GM18870 (cell line): Measurements from ENCODE around the gene CEP95.

ENCODE experiments used
- ATAC-seq: cut with Tn5 transposase; IDR thresholded peaks from one replicate; pipeline ENCODE4 v1.9.1; 2021; ENCODE audit warnings: moderate library complexity; ENCODE audit not compliant: unreplicated experiment

CEP95 gene

DNA sequence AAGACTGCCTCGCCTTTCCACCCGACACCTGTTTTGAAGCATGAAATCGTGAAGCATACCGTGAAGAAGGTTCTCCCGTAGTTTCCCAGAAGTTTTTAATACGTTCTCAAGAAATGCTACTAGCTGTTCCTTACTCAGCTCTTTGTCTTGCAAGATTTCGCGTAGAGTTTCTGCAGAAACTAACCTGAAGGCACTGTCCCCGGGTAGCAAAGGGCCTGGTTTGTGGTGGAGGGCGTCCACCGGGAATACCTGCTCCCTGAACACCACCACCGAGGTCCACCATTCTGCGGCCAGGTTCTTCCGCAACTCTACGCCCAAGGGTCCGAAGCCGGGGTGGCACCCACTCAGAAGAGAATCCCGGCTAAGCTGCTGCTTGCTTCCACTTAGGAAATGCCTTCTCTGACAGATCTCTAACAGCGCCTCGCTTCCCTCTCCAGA, 10.4 kb upstream of the CEP95 start:
- ATAC-seq: no peak

DNA sequence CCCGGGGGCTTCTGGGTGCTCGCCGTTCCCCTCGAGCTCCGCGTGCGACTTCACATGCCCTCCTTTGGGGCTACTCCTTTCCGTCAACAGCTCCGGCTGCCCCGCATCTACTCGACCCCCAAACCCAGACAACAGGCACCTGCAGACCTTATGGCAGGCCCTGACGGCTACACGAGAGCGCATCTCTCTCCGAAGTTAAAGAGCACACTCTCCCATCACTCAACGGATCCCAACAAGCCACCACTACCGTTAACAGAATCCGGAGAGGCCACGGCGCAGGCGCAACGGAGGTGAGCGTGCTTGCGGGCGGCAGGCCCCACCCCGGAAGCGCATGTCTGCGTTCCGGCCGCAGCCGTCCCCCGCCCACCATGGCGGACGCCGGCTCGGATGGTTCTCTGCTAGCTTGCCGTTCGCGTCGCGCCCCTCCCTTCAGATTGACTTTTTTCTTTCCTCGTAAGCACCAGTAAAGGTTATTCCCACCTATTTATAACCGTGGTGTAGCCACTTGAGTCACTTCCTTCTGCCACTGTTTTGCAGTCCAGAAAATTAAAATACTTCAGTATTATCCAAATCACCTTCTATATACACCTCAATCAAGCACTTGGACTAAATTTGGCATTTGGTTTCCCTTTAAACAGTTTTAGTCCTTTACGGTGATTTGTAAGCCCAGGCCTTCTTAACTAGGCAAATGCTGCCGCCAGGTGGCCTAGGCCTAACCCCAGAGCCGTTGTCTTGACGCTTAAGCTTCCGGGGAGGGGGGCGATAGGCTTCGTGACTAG, 9.8 kb upstream of the CEP95 start, which contains the start of gene POLG2:
Gene POLG2 (minus strand): TSS at position 269 of the 779 bp plus-strand sequence. CDS start 86 bp downstream, at position 183.
- ATAC-seq: peak; percentile 60

DNA sequence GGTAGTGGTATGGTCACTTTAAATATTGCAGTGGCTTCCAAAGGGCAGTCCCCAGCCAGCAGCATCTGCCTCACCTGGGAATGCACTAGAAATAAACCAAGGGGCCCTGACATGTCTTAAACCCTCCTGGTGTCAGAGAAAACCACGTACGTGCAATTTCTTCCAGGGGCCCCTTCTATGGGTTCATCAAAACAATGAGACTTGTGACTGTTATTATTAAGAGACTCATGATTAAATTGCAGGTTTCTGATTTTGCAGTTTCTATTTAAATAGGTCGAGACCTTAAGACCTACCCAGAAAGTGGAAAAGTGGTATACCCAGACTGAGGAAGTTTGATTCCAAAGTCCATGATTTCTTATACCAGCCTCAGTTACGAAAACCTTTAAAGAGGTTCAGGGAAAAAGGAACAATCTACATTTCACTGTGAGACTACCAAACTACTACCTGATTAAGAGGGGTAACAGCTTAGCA, 9.2 kb upstream of the CEP95 start:
- ATAC-seq: no peak

DNA sequence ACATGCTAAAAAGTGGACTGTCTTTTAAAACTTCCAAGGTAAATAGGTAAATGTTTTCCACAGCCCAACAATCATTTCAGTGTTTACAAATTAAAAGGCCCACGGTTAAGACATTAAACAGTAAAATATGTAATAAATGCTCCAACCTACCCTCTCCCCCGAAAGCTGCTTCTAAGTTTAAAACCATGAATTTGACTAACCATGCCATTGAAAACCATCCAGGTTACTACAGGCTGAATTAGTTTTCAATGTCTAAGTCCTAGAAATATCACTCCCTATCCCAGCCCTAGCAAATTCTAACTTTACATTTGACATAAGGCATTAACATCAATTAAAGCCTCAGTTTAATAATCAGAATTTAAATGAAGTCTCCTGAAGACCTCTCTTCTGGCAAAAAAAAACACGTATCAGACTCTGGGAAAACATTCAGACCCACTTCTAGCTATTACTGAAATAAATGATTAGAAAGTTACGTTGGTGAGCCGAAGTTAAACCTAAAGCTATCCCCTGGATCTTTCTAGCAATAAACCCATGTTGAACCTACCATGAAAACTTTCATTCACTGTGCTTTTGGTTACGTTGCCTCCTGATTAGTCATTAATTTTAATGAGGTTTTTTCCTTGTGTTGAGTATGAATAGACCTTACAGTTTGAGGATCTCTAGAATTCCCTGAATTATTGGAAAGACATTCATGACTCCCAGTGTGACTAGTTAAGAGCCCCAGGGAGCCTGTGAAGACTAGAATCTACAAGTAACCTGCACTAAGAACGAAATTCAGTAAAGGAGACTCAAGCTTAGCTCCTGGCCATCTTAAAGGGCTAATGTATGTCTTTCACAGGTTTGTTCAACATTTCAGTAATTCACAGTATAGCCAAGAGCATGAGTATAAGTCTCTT, 8.2 kb upstream of the CEP95 start:
- ATAC-seq: no peak

DNA sequence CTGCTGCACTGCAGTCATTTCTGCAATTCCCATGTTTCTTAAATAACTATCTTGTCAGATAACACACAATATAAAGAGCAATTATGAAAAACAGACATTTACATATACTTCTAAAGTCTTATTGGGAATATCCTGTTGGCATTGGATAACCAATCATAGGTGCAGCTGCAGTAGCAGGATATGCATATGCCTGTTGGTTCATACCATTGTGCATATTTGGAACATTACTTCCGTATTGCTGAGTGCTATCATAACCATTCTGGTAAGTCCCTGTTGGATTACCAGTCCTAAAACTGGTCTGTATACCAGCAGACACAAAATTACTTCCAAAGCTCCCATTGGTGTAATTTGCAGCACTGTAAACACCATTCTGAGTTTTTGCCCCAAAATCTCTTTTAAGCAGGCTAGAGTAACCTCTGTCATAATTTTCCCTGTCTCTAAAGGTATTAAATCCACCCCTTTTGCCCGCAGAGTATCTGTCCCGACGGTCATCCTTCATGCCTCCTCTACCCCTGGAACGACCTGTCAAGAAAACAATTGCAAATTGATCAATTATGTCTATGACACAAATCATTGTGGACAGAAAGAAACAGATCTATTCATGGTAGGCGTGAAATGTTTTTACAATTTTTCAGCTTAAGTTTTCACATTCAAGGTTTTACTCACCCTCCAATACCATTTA, 6.8 kb upstream of the CEP95 start:
- ATAC-seq: no peak

DNA sequence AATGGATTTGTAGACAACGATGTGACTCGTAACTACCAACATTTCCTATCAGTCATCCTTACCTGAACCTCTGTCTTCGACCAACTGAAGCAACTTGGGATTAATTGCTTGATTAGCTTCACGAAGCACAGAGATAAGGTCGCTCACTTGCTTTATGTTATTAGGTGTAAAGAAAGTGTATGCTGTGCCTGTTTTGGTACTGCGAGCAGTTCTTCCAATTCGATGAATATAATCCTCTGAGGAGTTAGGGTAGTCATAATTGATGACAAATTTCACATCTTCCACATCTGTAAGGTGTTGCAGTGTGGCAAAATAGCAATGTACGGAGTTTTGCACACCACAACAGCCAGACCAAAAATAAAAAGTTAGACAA, 6.3 kb upstream of the CEP95 start:
- ATAC-seq: no peak

DNA sequence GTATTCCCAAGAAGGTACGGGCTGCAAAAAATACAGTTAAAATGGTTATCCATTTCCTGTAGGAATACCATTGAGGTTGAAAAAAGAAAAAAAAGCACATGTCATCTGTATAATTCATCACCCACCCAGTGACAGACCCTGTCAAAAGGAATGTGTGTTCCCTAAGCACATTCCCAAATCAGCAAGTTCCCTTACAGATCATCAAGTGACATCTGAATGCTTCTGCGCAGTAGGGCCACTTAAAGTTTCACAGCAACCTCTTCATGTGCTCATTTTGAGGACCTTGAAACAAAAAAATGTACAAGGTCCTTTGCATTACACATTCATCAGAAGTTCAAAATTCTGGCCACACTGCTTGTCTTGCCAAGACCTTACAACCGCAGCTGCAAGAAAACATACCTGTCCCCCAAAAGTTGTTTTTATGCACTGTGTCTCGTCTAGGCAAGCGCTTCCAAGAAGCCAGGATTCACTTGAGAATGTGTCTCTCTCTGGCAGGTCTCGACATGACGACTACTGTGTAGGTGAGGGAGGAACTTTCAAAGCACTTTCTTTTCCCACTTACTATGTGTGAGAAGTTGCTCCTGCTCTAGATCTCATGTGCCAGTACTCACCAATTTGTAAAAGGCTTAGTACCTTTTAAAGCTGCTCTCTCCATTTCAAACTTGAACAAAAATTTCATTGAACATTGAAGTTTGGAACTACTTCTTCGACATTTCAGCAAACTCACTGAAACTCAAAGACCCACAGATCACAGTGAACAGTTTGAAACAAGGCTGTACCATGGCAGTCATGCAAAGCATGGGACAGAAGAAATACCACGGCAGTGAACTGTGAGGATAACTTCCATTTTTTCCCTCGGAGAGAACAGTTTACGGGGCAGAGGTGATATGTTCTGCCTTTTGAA, 5.7 kb upstream of the CEP95 start:
- ATAC-seq: no peak

DNA sequence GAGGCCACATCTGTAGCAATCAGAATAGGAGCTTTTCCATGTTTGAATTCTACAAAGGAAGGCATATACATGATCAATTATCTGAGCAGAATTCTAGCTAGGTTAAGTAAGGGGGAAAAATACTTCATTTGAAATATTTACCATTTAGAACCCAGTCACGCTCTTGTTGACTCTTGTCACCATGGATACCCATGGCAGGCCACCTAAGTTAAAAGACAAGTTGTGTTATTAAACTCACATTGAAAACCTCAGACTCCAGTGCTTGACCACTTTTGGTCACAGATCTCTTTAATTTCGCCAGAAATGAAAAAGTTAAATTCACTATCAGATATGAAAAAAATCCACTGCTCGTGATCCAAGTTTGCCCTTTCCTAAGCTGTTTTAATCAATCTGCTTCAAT, 4.8 kb upstream of the CEP95 start:
- no peak for ATAC-seq

DNA sequence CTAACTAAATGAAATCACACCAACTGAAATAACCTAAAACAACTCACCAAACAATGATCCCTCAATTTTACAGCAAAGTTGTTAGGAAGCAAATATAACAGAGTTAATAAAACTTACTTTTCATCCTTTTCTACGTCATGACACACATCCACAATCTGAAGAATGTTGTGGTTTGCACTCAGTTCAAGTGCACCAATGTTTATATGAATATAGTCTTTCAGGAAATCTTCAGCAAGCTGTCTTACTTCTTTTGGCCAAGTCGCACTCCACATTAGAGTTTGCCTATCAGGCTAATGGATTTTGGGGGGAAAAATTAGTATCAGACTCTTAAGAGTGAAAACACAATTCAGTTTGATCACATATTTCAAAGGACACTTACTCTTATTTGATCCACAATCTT, 4.0 kb upstream of the CEP95 start:
- ATAC-seq: no peak

DNA sequence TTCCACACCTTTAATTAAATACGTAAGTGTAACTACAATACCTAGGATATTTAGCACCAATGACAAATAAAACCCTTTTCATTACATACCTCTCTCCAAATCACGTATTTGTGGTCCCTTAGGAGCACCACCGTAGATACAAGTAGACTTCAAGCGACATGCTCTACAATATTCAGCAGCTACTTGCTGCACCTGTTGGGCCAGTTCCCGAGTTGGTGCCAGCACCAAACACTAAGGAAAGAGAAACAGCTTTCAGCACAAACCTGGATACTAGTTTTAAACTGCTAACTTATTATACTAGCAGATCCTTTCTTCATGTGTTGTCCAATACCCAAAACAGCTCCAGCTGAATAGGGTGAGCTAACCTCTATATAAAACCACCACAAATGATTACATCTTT, 3.4 kb upstream of the CEP95 start:
- no peak for ATAC-seq

DNA sequence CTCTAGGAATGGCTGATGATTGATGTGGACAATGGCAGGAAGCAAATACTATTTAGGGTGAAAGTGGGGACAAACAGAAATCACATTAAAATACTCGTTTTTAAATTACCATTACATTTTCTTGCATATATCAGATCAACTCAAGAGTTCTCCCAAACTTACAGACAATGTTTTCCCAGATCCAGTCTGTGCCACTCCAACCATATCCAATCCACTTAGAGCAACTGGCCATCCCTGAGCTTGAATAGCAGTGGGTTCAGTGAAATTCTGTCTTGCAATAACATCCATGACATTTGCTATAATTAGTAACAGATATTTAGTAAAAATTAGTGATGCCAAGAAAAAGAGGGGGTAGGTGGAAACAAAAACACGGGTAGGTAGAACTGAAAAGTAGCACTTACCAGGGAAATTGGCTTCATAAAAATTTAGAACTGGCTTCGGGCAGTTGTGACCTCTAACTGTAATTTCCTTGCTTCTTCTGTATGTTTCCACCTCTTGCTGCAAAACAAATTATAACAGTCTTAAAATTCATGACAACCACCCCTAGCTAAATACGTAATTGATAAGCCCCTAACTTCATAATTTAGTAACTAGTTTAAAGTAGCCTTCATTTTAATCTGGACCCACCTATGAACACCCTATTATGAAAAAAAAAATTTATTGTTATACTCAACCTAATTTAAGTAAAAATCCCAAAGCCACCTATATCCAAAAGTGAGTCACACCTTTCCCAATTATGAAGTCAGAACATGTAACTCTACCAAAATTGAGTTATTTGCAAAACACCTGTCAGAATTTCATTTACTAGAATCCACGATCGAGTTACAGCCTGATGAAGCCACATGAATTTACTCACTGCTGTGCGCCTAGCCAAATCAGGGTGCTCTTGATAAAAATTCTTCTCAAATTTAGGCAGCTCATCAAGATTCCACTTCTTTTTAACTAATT, 2.7 kb upstream of the CEP95 start:
- no peak for ATAC-seq

DNA sequence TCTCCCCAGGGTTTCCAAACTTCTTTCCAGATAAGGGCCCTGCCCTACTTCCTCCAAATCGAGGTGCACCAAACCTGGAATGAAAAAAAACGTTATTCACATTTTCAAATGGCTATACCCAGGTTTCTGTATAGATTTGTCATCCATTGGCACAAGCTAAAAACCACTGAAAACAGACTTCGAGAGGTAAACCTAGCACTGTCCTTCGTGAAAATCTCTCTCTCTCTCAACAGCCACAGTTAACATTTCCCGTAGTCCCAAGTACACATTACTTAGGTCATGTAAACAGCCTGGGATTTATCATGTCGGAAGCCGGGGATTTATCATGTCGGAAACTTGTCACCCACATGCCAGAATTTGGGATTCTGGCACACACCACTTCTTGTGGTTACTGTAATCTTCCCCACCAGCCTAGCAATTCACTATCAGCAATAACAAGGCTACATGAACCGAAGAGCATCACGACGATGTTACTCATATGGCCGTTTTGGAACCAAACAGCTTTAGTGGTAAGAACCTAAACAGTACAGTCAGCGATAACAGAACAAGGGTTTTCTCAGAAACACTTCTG, 1.9 kb upstream of the CEP95 start:
- no peak for ATAC-seq

DNA sequence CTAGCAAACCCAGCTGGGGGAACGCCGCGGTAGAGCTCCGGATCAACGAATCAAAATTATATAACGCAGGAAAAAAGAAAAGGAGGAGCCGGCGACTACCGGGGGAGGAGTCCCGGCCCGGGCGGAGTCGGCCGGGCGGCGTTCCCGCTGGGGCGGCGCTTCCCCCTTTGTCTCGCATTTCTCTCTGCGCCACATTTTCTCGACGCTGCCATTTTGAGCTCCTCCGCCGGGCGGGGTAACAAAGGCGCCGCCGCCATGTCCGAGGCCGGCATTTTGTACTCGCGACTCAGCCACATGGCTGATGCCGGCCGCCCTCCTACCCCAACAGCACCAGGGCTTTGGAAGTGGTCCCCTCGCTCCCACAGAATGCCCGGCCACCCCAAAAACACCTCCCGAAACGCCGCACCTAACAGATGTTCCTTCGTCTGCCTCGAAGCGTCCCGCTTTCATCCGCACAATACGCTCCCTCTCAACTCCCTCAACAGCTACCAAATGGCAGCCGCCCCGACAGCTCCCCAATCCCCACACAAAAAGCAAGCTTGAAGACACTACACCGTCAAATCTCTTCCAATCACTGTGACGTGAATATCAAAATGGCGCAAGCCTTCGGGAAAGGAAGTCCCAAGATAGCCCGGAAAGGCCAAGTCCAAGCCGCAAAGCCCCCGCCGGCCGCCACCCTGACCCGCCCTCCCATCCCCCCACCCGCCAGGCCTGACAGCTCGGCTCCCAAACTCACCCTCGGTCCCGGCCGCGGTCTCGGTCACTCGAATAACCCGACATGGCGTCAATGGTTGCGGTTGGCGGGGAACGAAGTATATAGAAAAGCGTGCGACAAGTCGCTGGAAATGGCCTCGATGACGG, 1.2 kb upstream of the CEP95 start:
- ATAC-seq: no peak

DNA sequence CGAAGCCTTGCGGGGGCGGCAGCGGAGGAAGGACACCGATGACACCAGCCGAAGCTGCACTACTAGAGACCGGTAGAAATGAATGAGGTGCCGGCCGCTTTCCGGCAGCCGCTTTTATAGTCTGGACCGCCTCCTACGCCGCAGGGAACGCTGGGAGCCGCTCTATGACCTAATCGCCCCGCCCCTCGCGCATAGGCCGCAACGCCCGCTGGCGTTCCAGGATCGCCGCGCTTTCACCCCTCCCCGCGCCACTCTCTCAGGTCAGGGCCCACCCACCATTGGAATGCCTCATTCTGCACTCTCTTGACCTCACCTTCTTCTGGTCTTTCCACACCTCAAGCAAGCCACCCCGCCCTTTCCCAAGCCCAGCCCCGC, 589 bp upstream of the CEP95 start, which contains the start of gene DDX5:
Gene DDX5 (minus strand): TSS at position 89 of the 375 bp plus-strand sequence. CDS start 170 bp downstream, outside the sequence.
- no peak for ATAC-seq

DNA sequence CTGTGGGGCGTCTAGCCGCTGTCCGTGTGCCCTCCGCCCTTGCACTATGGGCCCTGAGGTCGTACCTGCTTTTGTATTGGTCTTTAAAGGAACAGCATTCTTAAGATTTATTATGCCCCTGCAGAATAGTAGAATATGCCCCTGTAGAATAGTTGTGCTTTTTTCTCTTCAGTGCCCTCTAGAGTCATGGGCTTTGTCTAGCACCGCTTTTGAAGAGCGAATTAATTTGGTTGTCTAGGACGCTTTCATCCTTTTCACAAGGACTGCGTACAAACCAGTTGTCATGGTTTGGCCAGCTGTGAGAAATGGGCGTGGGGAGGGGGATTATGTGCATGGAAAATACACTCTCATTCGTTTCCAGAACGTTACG, 621 bp downstream of the CEP95 start:
- peak; percentile 4 for ATAC-seq

DNA sequence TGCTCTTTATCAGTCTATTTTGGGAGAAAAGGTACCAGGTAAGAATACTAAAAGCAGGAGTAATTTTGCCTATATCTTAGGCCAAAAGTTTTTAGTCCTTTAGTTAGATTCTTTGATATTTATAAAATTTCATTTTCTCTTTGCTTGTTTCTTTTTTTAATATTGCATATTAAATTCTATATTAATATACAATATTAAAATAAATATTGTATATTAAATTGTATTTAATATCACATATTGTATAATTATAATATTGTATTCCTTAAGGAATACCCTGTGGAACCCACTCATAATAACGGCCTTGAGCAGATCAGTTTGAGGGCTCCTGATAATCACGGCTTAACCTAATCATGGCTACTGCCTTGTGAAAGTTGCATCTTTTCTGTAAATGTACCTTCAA, 1.9 kb downstream of the CEP95 start:
- ATAC-seq: no peak

DNA sequence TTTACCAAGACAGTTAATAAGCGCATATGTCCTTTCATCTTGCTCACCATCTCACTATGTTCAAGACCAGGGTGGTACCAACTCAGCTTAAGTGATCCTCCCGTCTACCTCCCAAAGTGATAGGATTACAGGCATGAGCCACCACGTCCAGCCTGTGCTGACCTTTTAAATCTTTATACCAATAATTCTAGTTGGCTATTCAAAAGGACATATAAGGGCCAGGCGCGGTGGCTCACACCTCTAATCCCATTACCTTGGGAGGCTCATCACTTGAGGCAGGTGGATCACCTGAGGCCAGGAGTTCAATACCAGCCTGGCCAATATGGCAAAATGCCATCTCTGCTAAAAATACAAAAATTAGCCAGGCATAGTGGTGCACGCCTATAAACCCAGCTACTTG, 2.4 kb downstream of the CEP95 start:
- no peak for ATAC-seq

DNA sequence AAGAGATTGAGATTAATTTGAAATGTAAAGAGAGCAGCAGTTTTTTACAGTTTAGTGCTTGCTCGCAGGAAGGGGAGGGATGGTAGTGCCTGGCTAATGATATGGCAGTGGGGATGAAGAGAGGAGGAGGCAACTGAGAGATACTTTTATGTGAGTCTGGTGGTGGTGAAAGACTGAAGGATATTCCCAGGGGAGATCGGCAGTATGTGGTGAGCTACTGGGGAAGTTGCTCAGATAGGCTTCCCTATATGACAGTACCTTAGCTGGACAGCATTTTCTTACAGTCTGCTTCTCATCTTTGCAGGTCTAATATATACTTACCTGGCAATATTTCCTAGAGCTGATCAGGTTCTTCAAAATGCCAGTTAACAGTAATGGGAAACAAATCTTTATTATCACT, 8.6 kb downstream of the CEP95 start:
- no peak for ATAC-seq
